ENCODE data around the gene USP13.

DNA sequence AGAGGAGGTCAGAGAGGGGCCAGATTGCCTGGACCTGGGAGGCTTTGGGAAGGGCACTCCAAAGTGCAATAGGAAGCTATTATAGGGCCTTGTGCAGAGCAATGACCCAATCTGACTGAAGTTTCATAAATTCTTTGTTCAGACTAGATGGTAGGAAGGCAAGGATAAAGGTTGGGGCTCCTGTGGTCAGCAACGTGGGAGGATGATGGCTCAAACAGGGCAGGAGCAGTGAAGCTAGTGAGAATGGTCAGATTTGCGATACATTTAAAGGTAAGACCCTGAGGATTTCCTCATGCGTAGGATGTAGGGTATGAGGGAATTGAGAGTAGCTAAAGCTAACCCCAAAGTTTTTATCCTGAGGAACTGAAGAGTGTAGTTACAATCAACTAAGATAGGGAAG lies 139.0 kb downstream of the USP13 start:
- TF ChIP-seq, protein P1, sequence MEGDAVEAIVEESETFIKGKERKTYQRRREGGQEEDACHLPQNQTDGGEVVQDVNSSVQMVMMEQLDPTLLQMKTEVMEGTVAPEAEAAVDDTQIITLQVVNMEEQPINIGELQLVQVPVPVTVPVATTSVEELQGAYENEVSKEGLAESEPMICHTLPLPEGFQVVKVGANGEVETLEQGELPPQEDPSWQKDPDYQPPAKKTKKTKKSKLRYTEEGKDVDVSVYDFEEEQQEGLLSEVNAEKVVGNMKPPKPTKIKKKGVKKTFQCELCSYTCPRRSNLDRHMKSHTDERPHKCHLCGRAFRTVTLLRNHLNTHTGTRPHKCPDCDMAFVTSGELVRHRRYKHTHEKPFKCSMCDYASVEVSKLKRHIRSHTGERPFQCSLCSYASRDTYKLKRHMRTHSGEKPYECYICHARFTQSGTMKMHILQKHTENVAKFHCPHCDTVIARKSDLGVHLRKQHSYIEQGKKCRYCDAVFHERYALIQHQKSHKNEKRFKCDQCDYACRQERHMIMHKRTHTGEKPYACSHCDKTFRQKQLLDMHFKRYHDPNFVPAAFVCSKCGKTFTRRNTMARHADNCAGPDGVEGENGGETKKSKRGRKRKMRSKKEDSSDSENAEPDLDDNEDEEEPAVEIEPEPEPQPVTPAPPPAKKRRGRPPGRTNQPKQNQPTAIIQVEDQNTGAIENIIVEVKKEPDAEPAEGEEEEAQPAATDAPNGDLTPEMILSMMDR (IDR thresholded peaks at IDR 0.05; ENCODE audit: extremely low read depth in 1 of 2, insufficient read depth in 1 of 2, low read depth in 1 of 2, low read length in 2 of 2): no peak
- TF ChIP-seq POLR2AphosphoS5 (IDR thresholded peaks at IDR 0.05; ENCODE audit: insufficient read depth, low read depth, low read length) (no peak), EZH2 (IDR thresholded peaks at IDR 0.05; ENCODE audit: borderline replicate concordance, low read depth, low read length, severe bottlenecking) (no peak), POLR2A (IDR thresholded peaks at IDR 0.05; ENCODE audit: low read depth, low read length) (no peak), FOS (IDR thresholded peaks at IDR 0.05; ENCODE audit: borderline replicate concordance, insufficient read depth, low read length) (no peak), JUN (IDR thresholded peaks at IDR 0.05; ENCODE audit: borderline replicate concordance, insufficient read depth, insufficient read length, low read depth) (no peak), MYC (IDR thresholded peaks at IDR 0.05; ENCODE audit: low read depth, low read length) (no peak), GATA2 (IDR thresholded peaks at IDR 0.05; ENCODE audit: insufficient read depth, insufficient read length, low read depth, low read length) (no peak)
- TF ChIP-seq, protein P2, sequence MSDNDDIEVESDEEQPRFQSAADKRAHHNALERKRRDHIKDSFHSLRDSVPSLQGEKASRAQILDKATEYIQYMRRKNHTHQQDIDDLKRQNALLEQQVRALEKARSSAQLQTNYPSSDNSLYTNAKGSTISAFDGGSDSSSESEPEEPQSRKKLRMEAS (IDR thresholded peaks at IDR 0.05; ENCODE audit: insufficient read depth, insufficient read length): no peak

Data from endothelial cell of umbilical vein (primary cell).